HG02870 (cell line): ENCODE results near the gene SUN2.

ENCODE experiments used
- ATAC-seq: cut with Tn5 transposase; IDR thresholded peaks from one replicate; pipeline ENCODE4 v1.9.1; 2021; ENCODE audit warnings: mild to moderate bottlenecking, moderate library complexity; ENCODE audit not compliant: unreplicated experiment

SUN2 gene

DNA sequence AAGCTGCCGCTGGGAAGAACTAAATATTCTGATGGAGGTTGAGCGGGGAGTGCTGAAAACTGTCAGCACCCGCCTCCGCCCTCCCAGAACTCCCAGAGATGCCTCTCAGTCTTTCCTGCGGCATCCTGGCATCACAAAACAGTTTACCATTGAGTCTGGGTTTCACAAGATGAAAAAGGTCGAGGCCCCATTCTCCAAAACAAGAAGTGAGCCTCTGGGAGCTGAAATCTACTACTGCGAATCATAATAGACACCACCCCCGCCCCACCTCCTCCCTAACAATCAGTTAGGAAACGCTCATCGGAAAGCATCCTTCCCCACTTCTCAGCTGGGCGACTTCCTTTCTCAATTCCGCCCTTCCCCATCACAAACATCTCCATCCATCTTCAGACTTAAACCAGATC is 1.0 kb downstream of the SUN2 start:
- ATAC-seq = no peak

DNA sequence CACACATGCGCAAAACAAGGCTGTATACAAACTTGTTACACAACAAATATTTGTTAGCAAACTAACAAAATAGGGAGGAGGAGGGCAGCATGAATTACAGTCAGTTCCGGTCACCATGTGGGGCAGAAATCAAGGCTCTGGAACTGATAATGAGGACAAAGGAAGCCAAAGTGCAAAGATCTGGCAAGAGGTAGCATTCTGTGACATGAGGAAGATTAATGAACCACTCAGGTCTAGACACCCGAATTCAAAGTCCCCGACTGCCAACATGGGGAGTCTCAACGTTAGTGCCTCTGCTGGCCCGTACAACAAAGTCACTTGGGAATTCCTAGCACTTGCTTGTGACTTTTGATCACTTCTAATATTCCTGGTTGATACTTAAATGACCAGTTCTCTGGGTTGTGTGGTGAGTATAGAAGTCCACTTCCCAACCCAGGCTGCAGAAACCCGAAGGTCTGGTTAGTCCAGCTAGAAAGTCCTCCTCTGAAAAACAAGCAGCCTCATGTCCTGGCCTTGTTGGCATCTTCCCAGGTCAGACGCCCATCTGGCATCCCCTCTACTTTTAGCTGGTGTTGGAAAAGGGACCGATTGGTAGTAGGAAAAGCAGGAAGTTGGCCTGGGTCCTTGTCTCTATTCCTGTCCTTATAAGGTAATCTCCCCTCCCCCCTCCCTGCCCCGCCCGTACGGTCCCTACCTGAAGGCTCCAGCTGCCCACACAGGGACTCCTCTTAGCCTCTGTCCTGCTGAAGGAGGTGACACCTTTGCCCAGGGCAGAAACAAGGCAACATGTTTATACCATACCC is 1.6 kb downstream of the SUN2 start:
- no peak for ATAC-seq

DNA sequence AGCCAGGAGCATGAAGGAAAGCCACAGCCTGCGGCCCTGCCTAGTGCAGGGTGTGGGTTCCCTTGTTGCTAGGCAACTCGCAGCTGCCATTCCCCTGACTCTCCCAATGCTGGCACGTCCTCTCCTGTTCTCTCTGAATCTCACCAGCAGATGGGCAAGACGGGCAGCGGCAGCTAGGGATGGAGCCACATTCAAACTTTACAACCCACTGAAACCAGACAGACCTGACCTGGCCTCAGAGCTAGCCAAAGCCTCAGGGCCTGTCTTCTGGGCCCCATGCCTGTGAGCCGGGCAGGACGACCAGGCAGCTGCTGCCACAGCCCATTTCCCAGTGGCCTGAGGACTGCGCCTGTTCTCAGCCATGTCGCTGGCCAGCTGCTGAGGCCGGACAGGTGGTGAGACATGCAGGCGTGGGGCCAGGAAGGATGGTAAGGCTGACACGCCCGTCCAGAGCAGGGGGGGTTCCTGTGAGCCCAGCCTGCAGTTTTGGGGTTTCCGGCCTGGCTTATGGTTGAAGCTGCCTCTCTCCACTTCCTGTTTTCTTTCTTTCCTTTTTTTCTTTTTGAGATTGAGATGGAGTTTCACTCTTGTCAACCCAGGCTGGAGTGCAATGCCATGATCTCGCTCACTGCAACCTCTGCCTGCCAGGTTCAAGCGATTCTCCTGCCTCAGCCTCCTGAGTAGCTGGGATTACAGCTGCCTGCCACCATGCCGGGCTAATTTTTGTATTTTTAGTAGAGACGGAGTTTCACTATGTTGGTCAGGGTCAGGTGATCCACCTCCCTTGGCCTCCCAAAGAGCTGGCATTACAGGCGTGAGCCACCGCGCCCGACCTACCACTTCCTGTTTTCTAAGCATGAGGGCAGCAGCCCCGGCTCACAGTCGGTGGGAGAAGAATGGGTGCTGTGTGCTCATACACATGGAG is 4.1 kb downstream of the SUN2 start:
- no peak for ATAC-seq

DNA sequence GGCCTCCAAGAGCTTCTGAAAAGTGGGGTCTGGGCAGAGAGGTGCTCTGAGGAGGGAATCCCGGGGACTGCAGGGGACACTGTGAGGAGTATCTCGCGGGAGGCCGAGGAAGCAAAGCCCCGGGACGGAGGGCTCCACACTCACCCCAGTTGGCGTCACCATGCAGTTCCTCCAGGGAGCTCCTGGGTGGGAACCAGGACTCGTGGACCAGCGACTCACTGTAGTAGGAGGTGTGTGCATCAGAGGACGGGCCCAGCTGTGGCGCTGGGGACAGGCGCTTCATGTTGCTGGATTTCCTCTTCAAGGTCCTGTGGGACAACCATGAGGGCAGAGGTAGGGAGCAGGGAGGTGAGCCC is 4.8 kb downstream of the SUN2 start:
- ATAC-seq = no peak

DNA sequence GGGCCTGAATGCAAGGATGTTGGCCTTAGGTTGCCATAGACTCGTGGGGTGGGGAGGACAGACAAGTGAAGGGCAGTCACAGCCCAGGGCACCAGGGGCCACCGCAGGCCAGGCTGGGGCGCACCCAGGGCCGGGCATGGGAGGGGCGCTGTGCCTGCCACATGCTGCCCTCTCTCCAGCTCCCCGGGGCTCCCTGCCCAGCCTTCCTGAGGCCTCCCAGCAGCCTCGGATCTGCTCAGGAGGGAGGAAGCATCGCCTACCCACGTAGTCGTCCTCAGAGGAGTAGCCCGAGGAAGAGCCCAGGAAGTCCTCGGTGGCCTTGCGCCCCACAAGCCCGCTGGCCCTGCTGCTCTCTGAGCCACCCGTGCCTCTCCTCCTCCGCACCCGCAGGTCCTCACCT is 5.2 kb downstream of the SUN2 start:
- ATAC-seq = no peak

DNA sequence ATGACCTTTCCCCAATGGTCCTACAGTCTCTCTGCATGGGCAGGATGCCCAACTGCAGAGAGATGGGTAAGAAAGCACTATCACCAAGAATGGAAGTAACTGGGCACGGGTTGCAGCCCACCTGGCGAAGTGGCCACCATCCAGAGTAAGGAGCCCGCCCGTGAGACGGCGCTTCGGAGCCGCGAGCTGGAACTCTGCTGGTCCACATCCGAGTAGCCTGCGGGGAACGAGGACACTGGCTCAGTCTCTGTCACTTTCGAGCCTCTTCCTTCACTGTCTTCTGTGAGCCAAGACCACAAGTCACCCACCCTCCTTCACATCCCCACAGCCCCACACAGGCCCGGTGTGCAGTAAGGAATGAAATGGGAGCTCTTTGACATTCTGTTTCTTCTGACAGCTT is 5.7 kb downstream of the SUN2 start:
- no peak for ATAC-seq

DNA sequence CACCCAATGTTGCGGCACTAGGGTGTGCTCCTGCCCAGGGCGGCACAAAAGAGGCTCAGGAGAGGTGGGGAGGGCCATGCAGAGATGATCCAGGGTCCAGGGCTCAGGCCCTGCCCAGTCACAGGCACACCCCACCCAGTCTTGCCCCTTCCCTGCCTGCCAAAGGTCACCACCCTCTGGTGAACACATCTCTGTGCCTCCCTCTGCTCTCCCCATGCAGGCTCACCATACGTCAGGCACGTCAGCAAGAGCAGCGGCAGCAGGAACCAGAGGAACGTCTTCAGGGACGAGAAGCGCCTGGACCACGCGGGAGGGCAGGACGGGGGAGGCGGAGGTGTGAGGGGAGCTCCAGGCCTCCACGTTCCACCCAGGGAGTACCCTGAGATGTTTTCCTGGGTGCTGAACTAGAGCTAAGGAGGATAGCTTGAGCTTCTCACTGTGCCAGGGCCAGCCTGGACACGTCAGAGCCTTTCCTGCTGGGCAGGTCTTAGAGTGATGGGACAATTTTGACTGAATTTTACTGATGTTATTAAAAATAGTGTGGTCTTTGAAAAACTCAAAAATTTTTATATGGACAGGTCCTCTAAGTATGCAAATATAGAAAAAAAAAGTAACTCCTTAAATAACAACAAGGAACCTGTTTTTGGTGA is 7.2 kb downstream of the SUN2 start:
- no peak for ATAC-seq

DNA sequence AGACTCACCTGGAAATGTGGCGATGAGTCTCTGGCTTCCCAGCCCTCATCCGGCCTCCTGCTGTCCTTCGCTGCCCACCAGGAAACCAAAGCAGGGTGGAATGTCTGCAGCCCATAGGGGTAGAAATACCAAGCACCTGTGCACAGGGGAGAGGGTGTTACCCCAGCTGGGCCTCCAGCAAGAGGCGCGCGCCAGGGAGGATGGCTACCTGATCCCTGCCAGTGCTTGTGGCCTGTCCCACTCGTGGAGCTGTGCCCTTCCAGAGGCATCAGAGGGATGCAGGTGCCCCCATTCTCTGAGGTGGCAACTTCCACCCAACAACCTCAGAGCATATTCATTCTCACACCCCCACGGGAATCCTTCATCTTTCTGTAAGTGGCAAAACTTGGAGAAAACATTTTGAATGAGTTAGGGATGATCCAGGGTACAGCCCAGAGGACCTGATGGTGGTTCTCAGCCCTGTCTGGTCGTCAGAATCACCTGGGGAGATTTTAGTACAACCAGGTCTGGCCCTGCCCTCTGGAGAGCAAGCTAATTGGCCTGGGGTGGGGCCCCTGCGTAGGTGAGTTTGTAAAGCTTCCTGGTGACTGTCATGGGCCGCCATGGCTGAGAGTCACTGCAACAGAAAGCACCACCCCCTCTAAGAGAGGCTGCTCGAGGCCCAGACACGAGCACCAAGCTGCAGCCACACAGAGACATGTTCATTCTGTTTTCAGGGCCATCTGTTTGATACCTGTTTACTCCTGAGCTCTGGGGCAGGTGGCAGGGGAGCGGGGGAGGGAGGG is 9.9 kb downstream of the SUN2 start:
- no peak for ATAC-seq

DNA sequence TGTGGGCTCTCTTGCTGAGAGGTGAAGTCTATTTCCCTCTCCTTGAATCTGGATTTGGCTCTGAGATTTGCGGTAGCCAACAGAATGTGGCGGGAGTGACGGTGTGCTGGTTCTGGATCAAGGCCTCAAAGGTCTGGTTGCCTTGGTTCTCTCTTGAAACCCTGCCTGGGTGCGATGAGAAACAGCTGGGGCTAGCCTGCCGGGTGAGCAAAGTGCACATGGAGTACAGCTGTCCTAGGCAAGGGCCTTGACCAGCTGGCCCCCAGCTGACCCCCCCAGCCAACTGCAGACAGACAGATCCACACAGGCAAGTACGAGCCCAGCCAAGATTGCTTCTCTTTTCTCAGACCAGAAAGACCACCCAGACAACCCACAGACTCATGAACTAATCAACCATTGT is 10.8 kb downstream of the SUN2 start:
- ATAC-seq = no peak

DNA sequence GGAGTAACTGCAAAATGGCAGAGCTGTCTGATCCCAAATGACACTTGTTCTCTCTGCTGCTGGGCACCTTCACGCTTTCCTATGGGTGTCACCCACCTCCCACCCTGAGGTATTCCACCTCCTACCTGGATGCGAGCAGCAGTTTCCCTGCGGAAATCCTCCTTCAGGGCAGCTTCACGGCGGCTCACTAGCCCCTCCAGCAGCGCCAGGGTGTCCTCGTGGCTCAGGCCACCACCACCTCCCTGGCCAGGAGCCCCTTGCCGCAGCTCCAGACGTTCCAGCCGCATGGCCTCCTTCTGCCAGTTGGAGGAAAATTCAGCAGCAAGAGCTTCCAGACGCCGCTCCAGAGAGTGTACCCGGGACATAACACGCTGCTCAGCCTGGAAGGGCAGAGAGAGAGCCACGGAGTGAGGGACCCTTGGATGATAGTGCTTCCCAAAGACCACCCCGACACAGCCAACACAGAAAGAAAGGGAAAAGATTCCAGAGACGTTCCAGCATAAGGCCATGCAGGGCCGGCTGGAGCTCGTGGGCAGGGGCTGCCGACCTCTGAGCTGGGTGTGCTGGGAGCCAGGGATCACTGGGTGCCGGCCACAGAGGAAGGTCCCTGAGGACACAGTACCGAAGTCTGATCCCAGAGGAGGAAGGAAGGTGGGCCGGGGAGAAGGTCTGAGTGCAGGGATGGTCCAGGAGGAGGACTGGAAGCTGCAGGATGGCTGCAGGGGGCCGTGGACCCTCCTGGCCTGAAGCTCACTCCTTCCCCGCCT is 13.4 kb downstream of the SUN2 start:
- ATAC-seq = no peak

DNA sequence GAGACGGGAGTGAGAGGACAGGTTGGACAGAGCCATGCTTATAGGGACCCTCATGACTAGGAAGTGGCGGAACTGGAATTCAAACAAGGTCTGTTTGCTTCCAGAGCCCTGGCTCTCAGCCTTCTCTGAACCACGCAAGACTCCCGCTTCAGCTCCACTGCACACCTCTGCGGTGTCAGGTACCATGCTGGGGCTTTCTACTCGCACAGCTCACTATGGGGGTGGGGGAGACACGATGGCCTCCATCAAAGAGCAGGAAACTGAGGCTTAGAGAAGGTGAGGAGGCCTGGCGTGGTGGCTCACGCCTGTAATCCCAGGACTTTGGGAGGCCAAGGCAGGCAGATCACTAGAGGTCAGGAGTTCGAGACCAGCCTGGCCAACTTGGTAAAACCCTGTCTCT is 14.2 kb downstream of the SUN2 start:
- no peak for ATAC-seq

DNA sequence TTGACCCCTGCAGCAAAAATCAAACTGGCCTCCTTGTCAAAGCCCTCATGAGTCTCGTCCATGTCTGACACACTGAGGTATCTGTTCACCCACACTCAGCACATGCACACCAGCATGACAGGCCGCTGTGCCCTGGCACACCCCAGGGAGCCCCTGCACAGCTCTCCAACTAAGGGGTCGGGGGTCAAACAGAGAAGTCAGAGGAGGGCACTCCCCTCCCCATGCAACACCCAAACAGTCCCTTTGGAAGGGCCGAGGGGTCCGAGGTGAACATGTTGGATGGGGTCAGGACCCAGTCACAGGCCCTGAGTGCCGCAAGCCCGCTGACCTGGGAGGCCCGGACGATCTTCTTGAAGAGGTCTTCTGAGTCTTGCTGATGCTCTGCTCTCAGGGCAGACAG is 14.6 kb downstream of the SUN2 start:
- no peak for ATAC-seq

DNA sequence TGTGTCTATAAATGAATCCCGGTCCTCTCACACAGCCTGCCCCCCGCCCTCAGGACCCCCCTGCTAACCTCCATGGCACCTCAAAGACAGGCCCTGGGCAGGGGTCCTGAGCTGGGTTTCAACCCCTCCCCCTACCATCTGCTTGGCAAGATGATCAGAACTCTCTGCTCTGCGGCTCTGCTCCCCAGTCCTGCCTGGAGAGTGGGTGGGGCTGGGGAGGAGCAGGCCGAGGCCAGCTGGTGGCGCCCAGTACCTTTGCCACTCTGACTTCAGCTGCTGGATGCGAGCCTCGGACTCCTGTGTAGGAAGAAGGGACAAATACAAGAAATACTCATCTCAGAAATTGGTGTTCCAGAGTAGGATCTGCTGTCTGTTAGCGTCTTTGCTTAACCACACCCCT is 15.0 kb downstream of the SUN2 start:
- no peak for ATAC-seq

DNA sequence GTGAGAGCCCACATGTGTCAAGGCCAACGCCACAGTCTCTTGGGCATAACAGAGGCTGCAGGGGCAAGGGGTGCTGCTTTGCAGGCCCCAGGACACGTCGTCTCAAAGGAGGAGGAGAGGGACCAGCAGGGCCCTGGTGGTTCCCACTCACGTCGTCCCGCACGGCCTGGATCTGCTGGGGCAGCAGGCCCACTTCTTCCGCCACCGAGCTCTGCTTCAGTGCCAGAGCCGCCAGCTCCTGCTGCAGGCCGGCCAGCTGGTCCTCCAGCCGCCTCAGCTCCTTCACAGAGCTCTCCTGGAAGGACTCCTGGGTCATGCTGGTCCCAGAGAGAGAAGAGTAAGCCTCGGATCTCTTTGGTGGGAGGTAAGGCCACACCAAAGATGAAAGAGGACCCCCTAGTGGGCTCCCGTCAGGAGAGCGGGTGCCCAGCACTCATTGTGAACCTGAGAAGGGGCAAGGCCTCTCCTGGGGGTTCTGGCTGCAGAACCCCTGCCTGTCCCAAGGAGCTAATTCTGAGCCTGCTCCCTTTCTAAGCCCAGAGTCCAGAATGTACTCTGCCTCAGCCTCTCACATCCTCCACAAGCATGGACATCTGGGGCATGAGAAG is 15.6 kb downstream of the SUN2 start:
- no peak for ATAC-seq

DNA sequence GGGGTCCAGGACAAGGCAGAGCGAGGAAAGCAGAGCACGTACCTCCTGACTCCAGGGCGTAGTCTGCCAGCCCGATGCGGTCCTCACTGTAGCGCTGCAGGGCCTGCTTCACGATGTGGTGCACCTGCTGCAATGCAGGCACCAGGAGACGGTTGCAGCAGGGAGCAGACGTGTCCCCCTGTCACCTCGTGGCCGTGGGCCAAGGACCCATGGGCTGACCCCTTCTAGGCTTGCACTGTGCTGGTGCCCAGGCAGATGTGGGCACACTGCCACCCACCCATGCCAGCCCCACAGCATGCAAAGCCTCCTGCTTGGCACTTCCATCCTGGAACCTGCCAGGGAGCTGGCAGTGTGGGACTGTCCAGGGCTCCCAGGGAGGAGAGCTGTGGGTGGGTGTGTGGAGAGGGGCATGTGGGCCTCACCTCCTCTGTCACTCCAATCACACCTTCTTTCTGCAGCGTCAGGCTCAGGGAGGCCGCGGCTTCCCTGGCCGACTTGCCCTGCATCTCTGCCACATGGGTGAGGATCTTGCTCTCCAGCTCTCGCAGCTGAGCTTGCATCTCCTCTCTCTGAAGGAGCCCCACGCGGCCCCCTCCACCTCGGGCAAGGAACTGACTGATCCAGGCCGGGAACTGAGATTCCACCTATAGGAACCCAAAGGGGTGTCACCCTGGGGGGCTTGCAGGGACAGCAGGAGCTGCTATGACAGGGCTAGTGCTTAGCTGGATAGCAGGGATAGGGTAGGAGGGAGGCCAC is 16.3 kb downstream of the SUN2 start:
- ATAC-seq = no peak

DNA sequence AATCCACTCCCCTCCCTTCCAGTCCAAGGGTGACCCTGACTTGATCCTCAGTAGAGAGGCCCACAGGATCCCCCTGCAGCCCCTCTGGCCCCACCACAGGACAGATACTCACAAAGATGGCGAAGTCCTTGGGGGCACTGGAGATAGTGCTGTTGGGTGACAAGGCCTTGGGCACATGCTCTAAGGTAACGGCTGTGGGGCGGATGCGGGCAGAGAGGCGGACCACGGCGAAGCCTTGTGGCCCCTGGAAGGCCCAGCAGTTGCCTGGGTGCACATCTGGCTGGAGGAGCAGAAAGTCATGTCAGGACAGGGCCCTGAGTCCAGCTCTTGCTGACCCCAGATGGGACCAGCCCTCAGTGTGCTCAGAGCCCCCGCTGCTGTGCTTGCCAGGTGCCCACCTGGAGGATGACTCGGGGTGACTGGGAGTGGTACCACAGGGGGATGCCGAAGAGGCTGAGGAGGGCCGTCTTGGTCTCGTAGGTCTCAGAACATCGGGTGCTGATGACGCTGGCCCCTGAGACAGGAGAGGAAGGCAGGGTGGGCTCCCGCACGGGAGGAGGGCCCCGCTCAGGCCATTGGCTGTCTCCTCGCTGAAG is 17.2 kb downstream of the SUN2 start:
- no peak for ATAC-seq

DNA sequence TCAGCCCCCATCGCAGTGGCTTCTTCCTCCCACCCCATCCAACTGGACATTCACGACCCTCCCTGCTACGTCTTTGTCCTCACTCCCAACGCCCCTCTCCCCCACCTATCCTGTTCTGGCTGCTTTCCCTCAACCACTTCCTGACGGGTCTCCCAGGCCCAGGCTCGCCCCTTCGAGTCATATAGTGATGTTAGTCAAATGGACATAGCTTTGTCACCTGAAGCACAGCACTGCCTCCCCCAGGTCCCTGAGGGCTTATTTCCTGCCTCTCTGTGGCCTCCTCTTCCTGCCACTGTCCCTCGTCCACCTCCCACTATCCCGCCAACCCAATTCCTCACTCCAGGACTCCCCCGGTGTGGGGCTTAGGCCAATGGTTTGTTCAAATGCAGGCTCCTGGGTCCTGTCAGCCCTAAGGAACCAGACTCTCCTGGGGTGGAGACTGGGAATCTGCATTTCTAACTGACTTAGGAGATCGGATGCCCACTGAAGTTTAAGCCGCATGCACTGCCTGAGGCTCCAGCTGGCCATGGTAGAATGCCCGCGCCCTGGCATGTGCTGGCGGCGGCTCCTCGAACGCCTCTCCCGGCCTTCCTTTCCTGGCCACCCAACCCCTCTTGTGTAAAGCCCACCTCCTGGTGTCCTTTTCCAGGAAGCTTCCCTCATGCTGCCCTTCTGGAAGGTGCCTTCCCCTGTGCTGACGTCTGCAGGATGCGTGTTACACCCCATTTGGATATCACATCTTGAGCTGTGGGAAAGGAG is 18.3 kb downstream of the SUN2 start:
- ATAC-seq = no peak

DNA sequence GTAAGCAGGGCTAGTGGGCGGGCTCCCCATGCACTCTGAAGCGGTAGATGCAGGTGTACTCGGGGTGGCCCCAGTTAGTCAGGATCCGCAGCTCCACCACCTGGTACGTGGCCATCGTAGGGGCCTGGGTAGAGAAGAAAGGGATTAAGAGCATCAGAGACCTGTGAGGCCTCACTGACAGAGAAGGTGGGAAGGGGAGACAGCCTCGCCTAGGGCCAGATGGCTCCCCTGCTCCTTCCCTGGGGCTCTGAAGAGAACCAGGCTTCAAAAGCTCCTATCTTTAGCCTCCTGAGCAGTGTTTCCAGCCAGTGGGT is 19.6 kb downstream of the SUN2 start:
- ATAC-seq = no peak
